Endothelial cell of umbilical vein (primary cell): ENCODE data around the gene ARHGAP10.

Source experiments
- CTCF ChIP-seq, 2 donors: IDR thresholded peaks; 1 replicate in 1 of 2; 2 replicates in 1 of 2; pipeline ENCODE4 v1.5.1; 2011; ENCODE audit warnings: low read length in 2 of 2, mild to moderate bottlenecking in 2 of 2, moderate library complexity in 2 of 2, control low read depth in 1 of 2, inconsistent platforms in 1 of 2, low read depth in 1 of 2; ENCODE audit not compliant: insufficient read depth in 1 of 2; ENCODE audit errors: extremely low read depth in 1 of 2
- EZH2 ChIP-seq: IDR thresholded peaks from 2 replicates; pipeline ENCODE4 v1.6.1; 2012; ENCODE audit warnings: borderline replicate concordance, low read depth, mild to moderate bottlenecking, moderate library complexity, low read length, inconsistent platforms; ENCODE audit not compliant: severe bottlenecking
- MAX ChIP-seq: IDR thresholded peaks from 2 replicates; pipeline ENCODE4 v1.6.1; 2011; ENCODE audit not compliant: insufficient read depth, insufficient read length
- POLR2A ChIP-seq: IDR thresholded peaks from 2 replicates; pipeline ENCODE4 v1.6.1; 2012; ENCODE audit warnings: low read depth, mild to moderate bottlenecking, control low read depth, low read length

- TF ChIP-seq CTCF (IDR thresholded peaks at IDR 0.05; ENCODE audit: extremely low read depth in 1 of 2, insufficient read depth in 1 of 2, low read depth in 1 of 2, low read length in 2 of 2): no peak
- no peak for TF ChIP-seq MAX
- TF ChIP-seq EZH2: no peak
- no peak for TF ChIP-seq POLR2A
Observed at GRCh38 chr4:147714575-147715401, 17.1 kb upstream of the ARHGAP10 start.
